ENCODE measurements around the gene WIPF3.

The WIPF3 gene

DNA sequence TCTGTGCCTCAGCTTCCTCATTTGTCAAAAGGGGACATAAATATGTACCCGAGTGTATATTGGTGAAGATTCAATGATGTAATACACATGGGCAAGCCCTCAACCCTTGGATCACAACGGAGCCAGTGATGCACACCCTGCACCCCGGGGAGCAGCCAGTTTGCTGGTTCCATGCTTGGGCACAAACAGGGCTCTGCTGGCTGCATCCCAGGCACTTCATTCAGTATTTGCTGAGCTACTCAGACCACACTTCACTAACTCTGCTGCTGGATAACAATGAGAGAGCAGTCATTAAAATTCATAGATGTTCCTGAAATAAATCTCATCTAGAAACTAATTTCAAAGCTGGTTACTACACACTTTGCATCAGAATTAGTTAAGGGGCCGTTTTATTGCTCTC, 111.3 kb downstream of the WIPF3 start:
- no peak overlapping the region for H3K9ac ChIP-seq (ENCODE audit: low read depth, low read length, poor library complexity, severe bottlenecking)
- no peaks in the 10 kb centered on the region for H3K79me2 ChIP-seq (ENCODE audit: insufficient read depth, low read length)
- H3K9me2 ChIP-seq (replicated peaks; ENCODE audit: low read depth, low read length), result no peaks in the 10 kb centered on the region
- H3K36me3 ChIP-seq (ENCODE audit: insufficient read depth, low read length), result no peaks in the 10 kb centered on the region
- H2AFZ ChIP-seq (ENCODE audit: low read length), result no peak overlapping the region
- H3K27me3 ChIP-seq (ENCODE audit: insufficient read depth, low read length, poor library complexity, severe bottlenecking), result no peaks in the 10 kb centered on the region
- no peak overlapping the region for H3K4me2 ChIP-seq (ENCODE audit: low read depth, low read length, poor library complexity, severe bottlenecking)
- H3K4me1 ChIP-seq (ENCODE audit: insufficient read depth, low read length, poor library complexity, severe bottlenecking), result no peaks in the 10 kb centered on the region
- no peaks in the 10 kb centered on the region for H3F3A ChIP-seq (ENCODE audit: low read depth)
- no peaks in the 10 kb centered on the region for H3K9me3 ChIP-seq (ENCODE audit: insufficient read depth, low read depth, low read length)
- H4K20me1 ChIP-seq (ENCODE audit: insufficient read depth, low read length, poor library complexity, severe bottlenecking), result no peaks in the 10 kb centered on the region
- no peak overlapping the region for H3K4me3 ChIP-seq (ENCODE audit: low read length, poor library complexity, severe bottlenecking)
- TF ChIP-seq EZH2phosphoT487 (IDR thresholded peaks at IDR 0.05; ENCODE audit: borderline replicate concordance), result no peak
- TF ChIP-seq, protein P1, sequence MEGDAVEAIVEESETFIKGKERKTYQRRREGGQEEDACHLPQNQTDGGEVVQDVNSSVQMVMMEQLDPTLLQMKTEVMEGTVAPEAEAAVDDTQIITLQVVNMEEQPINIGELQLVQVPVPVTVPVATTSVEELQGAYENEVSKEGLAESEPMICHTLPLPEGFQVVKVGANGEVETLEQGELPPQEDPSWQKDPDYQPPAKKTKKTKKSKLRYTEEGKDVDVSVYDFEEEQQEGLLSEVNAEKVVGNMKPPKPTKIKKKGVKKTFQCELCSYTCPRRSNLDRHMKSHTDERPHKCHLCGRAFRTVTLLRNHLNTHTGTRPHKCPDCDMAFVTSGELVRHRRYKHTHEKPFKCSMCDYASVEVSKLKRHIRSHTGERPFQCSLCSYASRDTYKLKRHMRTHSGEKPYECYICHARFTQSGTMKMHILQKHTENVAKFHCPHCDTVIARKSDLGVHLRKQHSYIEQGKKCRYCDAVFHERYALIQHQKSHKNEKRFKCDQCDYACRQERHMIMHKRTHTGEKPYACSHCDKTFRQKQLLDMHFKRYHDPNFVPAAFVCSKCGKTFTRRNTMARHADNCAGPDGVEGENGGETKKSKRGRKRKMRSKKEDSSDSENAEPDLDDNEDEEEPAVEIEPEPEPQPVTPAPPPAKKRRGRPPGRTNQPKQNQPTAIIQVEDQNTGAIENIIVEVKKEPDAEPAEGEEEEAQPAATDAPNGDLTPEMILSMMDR (conservative IDR thresholded peaks at IDR 0.05; ENCODE audit: low read length), result no peak

DNA sequence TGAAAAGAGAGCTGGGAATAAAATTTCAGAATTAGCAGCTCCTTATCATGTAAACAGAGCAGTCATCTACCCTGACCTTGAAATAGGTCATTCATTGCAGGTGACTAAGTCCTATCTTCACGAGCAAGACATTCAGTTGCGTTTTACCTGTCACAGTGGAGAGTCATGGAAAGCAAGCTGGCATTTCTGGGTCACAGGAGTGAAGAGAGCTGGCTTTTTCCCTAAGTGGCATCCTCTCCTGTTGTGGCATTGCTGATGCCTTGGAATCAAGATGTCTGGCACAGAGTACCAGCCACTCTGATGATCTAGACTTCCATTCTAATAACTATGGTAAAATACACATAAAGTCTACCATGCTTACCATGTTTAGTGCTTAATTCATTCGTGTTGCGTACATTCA, 112.5 kb downstream of the WIPF3 start:
- Histone ChIP-seq H3K4me1 (ENCODE audit: insufficient read depth, low read length, poor library complexity, severe bottlenecking) (no peaks in the 10 kb centered on the region), H3K27me3 (ENCODE audit: insufficient read depth, low read length, poor library complexity, severe bottlenecking) (no peaks in the 10 kb centered on the region), H4K20me1 (ENCODE audit: insufficient read depth, low read length, poor library complexity, severe bottlenecking) (no peaks in the 10 kb centered on the region), H3F3A (ENCODE audit: low read depth) (no peaks in the 10 kb centered on the region), H3K79me2 (ENCODE audit: insufficient read depth, low read length) (no peaks in the 10 kb centered on the region), H3K9me2 (replicated peaks; ENCODE audit: low read depth, low read length) (no peaks in the 10 kb centered on the region), H2AFZ (ENCODE audit: low read length) (no peak overlapping the region), H3K4me3 (ENCODE audit: low read length, poor library complexity, severe bottlenecking) (no peak overlapping the region), H3K9me3 (ENCODE audit: insufficient read depth, low read depth, low read length) (no peaks in the 10 kb centered on the region), H3K36me3 (ENCODE audit: insufficient read depth, low read length) (no peaks in the 10 kb centered on the region), H3K4me2 (ENCODE audit: low read depth, low read length, poor library complexity, severe bottlenecking) (no peak overlapping the region), H3K9ac (ENCODE audit: low read depth, low read length, poor library complexity, severe bottlenecking) (no peak overlapping the region)
- TF ChIP-seq EZH2phosphoT487 (IDR thresholded peaks at IDR 0.05; ENCODE audit: borderline replicate concordance), result no peak
- TF ChIP-seq, protein P1 (conservative IDR thresholded peaks at IDR 0.05; ENCODE audit: low read length), result no peak

DNA sequence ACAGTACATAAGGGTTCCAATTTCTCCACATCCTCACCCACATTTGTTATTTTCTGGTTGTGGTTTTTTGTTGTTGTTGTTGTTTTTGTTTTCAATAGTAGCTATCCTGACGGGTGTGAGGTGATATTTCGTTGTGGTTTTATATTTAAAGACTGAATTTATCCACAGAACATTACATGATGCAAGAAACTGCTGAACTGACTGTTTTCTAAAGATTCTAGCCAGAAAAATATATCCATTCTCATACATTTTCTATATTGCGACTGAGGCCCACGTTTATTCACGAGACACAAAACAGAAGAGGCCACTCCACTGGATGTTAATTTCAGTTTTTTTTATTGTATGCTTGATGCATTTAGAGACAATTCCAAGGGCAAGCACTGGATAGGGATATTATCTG, 113.5 kb downstream of the WIPF3 start:
- Histone ChIP-seq H3K9ac (ENCODE audit: low read depth, low read length, poor library complexity, severe bottlenecking) (no peak overlapping the region), H4K20me1 (ENCODE audit: insufficient read depth, low read length, poor library complexity, severe bottlenecking) (no peaks in the 10 kb centered on the region), H3K4me1 (ENCODE audit: insufficient read depth, low read length, poor library complexity, severe bottlenecking) (no peaks in the 10 kb centered on the region), H3K27me3 (ENCODE audit: insufficient read depth, low read length, poor library complexity, severe bottlenecking) (no peaks in the 10 kb centered on the region), H3K9me3 (ENCODE audit: insufficient read depth, low read depth, low read length) (no peaks in the 10 kb centered on the region), H3K4me2 (ENCODE audit: low read depth, low read length, poor library complexity, severe bottlenecking) (no peak overlapping the region), H3K79me2 (ENCODE audit: insufficient read depth, low read length) (no peaks in the 10 kb centered on the region), H3K36me3 (ENCODE audit: insufficient read depth, low read length) (no peaks in the 10 kb centered on the region), H2AFZ (ENCODE audit: low read length) (no peak overlapping the region), H3K4me3 (ENCODE audit: low read length, poor library complexity, severe bottlenecking) (no peak overlapping the region), H3K9me2 (replicated peaks; ENCODE audit: low read depth, low read length) (no peaks in the 10 kb centered on the region), H3F3A (ENCODE audit: low read depth) (no peaks in the 10 kb centered on the region)
- TF ChIP-seq, protein P1 (conservative IDR thresholded peaks at IDR 0.05; ENCODE audit: low read length), result no peak
- no peak for TF ChIP-seq EZH2phosphoT487 (IDR thresholded peaks at IDR 0.05; ENCODE audit: borderline replicate concordance)

All from Loucy (cell line).